CD4-positive, alpha-beta T cell treated with Interferon gamma for 1 hour (primary cell): ENCODE data around the gene BBLN.
"Not testable (repeated sequence)": the region's sequence is repeated elsewhere in the genome, so short reads cannot be mapped to it uniquely, and the experiment has no call there.

Source experiments
- DNase-seq: peaks from one replicate; pipeline ENCODE4 v3.0.0-alpha.2; 2020

BBLN gene

GRCh38 chr9:128164307-128164885 lies 4.3 kb downstream of the BBLN start:
- DNase-seq, result no peak

- DNase-seq, result no peak
Measured at GRCh38 chr9:128166169-128166568, 6.1 kb downstream of the BBLN start.

GRCh38 chr9:128167209-128167608 lies 7.1 kb downstream of the BBLN start:
- DNase-seq, result no peak

- DNase-seq, result no peak
Measured at GRCh38 chr9:128168731-128169308, 8.8 kb downstream of the BBLN start.

GRCh38 chr9:128169492-128169891 lies 9.4 kb downstream of the BBLN start:
- no peak for DNase-seq

GRCh38 chr9:128169925-128170324 lies 9.9 kb downstream of the BBLN start:
- DNase-seq, result no peak

- DNase-seq, result no peak
Measured at GRCh38 chr9:128174062-128174461, 14.0 kb downstream of the BBLN start.

GRCh38 chr9:128175102-128175563 lies 15.1 kb downstream of the BBLN start:
- DNase-seq, result no peak

- no peak for DNase-seq
Measured at GRCh38 chr9:128175726-128176125, 15.7 kb downstream of the BBLN start.

GRCh38 chr9:128178806-128179431 lies 18.9 kb downstream of the BBLN start:
- DNase-seq, result no peak

- no peak for DNase-seq
Measured at GRCh38 chr9:128180001-128180400, 19.9 kb downstream of the BBLN start.

GRCh38 chr9:128180447-128180846 lies 20.4 kb downstream of the BBLN start:
- no peak for DNase-seq

GRCh38 chr9:128181480-128181879 lies 21.4 kb downstream of the BBLN start:
- not testable (repeated sequence) for DNase-seq

GRCh38 chr9:128182893-128183588 lies 23.0 kb downstream of the BBLN start:
- no peak for DNase-seq

- no peak for DNase-seq
Measured at GRCh38 chr9:128185979-128186965, 26.2 kb downstream of the BBLN start.

- DNase-seq, result no peak
Measured at GRCh38 chr9:128187361-128187760, 27.3 kb downstream of the BBLN start.

GRCh38 chr9:128188209-128188608 lies 28.1 kb downstream of the BBLN start:
- no peak for DNase-seq

GRCh38 chr9:128190013-128190412 lies 29.9 kb downstream of the BBLN start:
- no peak for DNase-seq

GRCh38 chr9:128190516-128191405 lies 30.7 kb downstream of the BBLN start:
- no peak for DNase-seq

GRCh38 chr9:128191406-128192046 lies 31.5 kb downstream of the BBLN start, which contains the start of gene CIZ1:
CIZ1 (minus strand) TSS chr9:128191572; CDS start chr9:128190857, 715 bp downstream.
- peak; percentile 72 for DNase-seq
